GM19468 (cell line): ENCODE measurements around the gene LEPROT.
A peak's percentile ranks its signal among the peaks of the same experiment; 100 is the strongest.
"Not testable (repeated sequence)": the region's sequence is repeated elsewhere in the genome, so short reads cannot be mapped to it uniquely, and the experiment has no call there.

Experiments
- ATAC-seq: cut with Tn5 transposase; IDR thresholded peaks from one replicate; pipeline ENCODE4 v1.9.1; 2021; ENCODE audit warnings: mild to moderate bottlenecking, moderate library complexity, moderate number of reproducible peaks; ENCODE audit not compliant: unreplicated experiment; ENCODE audit errors: extremely low read depth

Gene LEPROT, protein sequence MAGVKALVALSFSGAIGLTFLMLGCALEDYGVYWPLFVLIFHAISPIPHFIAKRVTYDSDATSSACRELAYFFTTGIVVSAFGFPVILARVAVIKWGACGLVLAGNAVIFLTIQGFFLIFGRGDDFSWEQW

DNA sequence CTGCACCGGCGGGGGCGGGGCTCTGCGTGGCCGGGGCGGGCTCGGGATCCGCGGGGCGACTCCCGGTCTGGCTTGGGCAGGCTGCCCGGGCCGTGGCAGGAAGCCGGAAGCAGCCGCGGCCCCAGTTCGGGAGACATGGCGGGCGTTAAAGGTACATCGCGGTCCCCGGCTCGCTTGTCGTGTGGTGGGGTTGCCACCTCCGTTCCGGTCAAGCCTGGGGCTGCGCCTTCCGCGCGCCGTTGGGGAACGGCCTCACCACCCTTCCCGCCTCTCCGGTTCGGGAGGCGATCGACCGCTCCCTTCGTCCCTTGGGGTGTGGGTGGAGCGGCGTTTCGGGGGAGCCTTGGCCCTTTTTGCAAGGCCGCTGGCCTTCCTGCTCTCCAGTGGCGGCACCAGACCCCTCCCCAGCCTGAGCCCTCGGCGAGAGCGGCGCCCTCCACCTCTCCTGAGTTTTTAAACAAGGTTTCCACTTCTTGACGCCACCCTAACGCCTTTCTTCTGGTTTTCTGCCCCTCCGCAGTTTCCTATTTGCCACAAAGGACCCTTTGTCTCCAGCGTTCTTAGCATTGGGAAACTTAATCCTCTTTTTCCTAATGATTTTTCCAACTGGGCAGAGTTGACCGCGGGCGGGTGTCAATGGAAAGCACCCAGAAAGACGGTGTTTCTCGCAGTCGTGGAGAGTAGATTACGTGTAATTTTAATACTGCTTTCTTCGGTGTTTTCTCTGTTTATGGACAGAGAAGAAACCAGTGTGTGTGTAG is at the start of gene LEPROT, which contains the start of gene LEPR:
Gene LEPROT (plus strand): TSS at position 79 of the 761 bp plus-strand sequence. CDS start 57 bp downstream, at position 136.
Gene LEPR (plus strand): TSS at position 79 of the 761 bp plus-strand sequence. CDS start 144,898 bp downstream, outside the sequence.
- peak; percentile 0 for ATAC-seq

DNA sequence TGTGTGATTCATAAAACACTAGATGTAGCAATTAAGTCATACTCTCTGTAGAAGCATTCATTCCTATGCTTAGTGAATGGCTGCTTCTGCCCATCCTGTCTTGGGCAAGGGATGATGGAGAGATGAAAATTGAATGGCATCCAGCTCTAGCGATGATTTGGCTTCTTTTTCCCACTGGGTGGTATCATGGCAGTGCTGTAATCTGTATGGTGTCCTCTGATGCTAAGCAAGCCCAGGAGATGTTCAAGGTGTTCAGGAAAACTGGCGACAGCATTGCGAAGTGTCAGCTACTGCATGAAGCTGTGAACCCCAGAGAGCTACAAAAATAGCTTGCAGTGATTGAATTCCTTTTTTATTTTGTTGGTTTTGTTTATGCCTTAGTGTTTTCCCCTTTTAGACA is 48.9 kb upstream of the LEPROT start:
- no peak for ATAC-seq

DNA sequence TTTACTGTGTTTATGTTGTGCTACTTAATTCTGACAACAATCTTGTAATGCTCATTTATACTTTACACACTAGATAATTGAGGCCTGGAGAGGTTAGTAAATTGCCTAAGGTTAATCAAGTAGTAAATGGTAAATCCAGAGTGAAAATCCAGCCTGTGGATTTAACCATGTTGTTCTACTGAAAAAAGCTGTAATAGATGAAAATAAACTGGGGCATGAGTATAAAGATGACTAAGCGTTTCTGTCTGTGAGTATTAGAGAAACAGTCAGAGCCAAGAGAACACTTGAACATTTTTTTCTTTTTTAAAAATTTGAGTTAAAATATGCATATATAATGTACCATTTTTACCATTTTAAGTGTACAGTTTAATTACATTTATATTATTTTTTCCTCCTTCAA is 47.9 kb upstream of the LEPROT start:
- no peak for ATAC-seq

DNA sequence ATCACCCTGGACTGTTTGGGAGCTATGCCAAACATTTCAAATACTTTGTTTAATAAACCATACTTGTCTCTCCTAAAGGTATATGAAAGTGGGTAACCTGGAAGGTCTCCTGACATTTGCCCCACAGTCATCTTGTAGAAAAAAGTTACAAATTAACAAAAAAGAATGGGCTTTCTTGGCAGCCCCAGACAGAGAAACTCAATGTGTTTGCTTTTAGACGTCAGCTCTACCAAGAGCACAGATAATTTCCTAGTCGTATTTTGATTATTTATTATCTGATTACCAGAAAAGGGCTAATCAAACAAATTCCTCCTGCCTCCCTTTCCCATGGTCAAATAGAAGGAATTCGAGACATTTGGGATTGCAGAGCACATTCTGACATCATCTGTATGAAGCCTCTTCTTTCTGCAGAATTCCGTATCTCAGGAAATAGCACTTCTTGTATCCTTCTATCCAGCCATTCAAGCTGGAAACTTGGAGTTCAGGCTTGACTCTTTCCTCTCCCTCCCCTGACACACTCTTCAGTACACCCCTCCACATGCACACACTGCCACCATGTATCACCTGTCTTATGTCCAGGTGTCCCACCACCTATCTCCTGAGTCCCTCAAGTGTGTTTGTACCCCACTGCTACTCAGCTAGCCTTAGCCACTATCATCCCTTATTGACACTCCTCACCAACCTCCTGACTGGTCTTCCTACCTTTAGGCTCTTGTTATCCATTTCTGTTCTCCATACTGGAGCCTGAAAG is 42.8 kb upstream of the LEPROT start:
- ATAC-seq = no peak

DNA sequence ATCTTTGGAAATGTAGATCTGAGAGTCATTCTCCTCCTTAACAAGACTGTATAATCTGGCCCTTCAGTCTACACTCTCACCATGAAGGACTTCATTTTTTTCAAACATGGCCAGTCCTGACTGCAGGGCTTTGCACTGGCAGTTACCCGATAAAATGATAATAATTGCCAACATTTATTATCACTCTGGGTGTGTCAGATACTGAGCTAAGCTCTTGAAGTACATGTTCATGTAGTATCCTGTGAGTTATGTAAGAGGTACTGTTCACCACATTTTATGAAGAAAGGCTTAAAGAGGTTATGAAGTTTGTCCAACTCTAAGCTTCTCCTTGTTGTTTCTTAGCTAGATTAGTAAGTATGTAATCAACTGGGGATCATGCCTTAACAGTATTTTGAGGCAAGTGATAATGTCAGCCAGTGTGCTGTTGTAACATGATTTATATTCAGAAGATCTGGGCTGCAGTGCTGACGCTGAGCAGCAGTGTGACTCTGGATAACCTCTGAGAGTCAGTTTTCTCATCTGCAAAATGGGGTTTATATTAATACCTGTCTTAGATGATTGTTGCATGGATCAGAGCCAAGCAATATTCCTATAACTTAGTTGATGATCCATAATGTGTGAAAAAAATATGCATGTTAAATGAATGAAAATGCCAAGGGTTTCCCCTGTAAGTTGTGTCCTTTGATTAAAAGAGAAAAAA is 42.1 kb upstream of the LEPROT start:
- ATAC-seq = no peak

DNA sequence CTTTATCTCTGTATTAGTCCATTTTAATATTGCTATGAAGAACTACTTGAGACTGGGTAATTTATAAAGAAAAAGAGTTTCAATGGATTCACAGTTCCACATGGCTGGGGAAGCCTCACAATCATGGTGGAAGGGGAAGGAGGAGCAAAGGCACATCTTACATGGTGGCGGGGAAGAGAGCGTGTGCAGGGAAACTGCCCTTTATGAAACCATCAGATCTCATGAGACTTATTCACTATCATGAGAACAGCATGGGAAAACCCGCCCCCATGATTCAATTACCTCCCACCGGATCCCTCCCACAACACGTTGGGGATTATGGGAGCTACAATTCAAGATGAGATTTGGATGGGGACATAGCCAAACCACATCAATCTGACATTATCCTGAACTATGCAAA is 36.0 kb upstream of the LEPROT start:
- not testable (repeated sequence) for ATAC-seq

DNA sequence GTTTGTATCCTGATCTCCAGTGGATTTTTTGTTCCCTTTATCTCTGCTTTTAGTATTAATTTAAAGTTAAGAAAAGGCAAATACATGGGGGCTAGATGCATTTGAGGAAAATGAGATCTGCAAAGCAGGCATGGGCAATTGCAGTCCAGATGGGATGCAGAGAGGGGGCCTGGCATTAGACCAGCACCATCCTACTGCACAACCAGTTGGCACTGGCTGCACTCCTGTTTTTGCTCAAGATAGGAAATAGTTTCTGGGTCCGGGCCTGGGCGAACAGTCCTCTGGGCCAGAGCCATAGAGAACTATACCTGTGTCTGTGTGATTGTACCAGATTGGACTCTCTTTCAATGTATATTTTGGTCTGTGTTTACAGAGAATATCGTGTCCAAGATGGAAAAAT is 34.0 kb upstream of the LEPROT start:
- ATAC-seq = no peak

DNA sequence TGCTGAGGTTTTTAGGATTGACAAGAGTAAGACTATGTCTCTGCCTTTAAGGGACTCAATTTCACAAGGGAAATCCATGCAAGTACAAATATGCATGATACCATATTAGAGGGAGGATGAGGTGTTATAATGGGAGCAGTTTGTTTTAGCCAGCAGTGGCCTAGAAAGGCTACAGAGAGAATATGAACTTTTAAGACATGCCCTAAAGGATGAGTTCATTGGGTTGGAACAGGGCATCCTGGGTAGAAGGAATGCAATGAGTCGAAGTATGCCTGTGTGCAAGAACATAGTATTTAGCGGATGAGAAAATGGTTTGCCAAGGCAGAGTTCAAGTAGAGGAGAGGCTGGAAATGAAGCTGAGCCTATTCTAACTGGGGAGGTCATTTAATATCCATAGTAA is 32.6 kb upstream of the LEPROT start:
- ATAC-seq = no peak

DNA sequence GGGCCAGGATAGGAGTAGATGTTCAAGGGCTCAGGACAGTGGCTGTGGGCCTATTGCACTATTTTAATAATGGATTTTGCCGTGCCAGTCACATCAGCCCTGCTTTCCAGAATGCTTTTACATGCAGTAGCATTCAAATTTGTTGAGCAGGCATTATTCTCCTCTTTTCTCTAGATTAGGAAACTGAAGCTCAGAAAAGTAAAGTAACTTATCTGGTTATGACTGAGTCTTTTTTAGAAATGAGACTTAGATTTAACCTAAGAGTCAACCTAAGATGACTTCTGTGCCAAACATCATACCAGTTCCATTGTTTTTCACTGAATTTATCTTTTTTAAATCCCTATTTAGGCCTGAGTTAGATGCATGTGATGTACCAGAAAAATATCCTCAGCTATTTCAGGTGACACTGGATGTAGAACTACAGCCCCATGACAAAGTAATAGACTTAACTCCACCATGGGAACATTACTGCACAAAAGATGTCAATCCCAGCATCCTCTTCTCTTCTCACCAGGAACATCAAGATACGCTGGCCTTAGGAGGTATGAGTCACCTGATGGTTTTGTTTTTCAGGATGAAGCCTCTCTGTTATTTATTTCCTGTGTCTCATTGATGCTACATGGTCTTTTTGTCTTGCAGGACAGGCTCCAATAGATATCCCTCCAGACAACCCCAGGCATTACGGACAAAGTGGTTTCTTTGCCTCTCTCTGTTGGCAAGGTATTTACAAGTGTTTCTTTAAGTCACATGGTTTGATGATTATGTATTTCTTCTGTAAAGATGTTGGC is 31.4 kb upstream of the LEPROT start:
- ATAC-seq = no peak

DNA sequence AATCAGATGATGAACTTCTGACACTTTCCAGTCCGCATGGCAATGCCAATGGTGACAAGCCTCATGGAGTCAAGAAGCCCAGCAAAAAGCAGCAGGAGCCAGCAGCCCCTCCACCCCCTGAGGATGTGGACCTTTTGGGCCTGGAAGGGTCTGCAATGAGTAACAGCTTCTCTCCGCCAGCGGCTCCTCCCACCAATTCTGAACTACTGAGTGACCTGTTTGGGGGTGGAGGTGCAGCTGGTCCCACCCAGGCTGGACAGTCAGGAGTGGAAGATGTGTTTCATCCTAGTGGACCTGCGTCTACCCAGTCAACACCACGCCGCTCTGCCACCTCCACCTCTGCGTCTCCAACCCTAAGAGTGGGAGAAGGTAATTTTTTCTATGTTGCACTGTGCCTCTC is 28.0 kb upstream of the LEPROT start:
- no peak for ATAC-seq

DNA sequence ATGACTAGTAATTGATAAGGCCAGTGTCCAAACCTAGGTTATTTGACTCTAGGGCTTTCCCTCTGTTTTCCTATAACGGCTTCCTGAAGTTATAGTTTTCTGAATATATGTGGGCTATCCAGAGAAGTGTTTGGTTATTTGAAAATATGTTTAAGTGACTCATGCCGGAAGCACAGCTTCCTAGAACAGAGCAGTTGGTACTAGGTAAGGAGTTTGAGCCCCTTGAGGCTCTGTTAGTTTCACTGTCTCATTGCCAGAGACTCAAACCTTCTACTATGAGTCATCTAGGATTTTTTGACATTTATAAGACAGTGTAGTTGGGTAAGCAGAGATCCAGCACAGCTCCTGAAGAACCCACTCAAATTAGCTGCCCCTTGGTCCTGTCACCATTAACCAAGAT is 27.1 kb upstream of the LEPROT start:
- peak; percentile 52 for ATAC-seq

DNA sequence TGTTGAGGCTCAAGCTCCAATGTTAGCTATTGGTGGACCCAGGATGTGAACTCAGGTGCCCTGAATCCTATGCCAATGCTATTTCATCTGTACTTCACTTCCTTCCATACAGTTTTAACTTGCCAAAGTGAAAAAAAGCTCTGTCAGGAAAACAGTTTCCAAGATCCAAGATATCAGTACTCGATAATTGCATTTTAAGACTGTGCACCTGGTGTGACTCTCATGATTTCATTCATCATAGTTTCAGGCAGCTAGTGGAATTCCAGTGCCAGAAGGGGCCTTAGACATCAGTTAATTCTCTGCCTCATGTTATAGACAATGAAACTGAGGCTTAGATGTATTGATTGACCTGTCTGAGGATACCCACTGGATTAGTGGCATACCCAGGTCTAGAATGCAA is 26.5 kb upstream of the LEPROT start:
- ATAC-seq = no peak

DNA sequence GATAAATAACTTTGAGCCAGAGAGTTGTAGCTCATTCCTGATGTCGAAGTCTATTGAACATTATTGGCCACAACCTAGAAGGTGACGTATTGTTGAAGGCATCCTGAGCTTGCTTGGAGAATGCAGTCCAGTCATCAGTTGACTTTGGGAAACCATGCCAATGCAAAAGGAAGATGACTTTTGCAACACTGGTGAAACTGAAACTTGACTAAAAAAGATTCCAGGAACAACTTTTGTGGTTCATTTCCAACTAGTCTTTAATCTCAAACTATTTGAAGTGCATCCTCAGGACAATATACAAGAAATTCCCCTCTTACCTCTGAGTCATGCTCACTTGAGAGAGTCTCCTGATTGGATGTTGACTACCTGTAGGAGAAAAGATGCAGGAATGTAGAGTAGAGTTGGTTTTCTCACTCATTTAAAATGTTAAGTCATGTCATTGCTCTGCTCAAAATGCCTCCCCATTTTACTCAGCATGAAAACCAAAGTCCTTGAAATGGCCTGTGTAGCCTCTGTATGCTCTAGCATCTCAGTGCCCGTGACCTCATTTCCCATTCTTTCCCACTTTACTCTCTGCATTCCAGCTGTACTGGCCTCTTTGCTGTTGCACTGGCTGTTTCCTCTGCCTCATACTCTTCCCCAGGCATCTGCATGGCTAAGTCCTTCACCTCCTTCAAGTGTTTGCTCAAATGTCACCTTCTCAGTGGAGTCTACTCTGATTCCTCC is 24.4 kb upstream of the LEPROT start:
- no peak for ATAC-seq

DNA sequence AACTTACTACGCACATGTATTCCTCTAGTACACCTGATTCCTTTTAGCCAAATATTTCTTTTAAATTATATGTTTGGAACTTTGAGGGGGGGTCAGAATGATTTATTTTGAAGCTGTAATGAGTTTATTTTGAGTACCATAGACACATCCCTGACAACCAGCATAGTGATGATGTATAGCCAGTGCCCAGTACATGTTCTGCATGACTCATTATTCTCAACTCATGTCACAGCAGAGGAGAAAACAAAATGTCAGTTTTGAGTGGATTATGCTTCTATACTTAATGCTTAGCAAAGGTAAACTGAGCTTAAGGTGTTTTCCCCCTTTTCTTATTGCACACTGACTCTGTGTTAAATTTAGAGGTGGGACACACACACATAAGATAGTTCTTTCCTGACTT is 22.4 kb upstream of the LEPROT start:
- ATAC-seq = no peak

DNA sequence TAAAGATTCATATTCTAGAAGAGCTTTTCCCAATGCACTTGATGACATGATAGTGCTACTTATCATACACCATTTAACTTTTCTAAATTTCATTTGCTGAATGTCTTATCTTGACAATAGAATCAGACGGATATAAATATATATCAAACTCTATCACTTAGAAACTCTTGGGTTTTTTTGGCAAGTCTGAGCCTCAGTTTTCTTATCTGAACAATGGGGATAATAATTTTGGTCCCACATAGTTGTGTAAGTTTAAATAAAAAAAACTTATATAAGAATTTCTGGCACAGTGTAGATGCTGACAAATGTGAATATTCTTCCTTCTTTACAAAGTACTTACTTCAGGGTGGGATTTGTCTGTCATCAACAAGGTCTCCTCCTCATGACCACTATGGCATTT is 21.5 kb upstream of the LEPROT start:
- ATAC-seq = no peak

DNA sequence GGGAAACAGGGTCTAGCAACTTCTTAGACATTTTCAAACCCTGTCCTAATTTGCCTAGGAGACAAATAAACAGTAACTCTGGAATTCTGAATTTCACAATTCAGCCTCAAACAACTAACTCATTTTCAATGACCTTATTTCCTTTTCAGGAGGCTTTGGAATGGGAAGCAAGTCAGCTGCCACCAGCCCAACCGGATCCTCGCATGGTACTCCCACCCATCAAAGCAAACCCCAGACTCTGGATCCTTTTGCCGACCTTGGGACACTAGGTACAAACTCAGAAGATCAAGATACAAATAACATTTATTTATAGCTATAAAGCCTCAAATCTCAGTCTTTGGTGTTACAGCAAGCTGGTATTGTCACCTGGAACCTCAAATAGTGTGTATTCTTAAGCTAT is 18.9 kb upstream of the LEPROT start:
- no peak for ATAC-seq

DNA sequence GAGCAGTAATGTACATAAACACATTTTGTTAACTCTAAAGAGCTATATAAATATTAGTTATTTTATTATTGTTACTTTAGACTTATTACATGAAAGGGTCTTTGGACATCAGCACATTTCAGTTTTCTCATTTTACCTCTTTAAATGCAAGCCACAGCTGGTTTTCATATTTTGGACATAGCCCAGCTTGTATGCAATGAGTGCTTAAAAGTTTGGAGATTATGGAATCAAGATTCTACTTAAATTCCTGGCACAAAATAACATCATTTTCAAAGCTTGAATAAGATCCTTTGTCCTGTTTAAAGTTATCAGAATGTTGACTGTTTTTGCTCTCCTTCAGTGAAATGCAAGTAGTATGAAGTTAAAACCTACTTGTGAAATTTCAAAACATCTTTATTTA is 15.5 kb upstream of the LEPROT start:
- no peak for ATAC-seq

DNA sequence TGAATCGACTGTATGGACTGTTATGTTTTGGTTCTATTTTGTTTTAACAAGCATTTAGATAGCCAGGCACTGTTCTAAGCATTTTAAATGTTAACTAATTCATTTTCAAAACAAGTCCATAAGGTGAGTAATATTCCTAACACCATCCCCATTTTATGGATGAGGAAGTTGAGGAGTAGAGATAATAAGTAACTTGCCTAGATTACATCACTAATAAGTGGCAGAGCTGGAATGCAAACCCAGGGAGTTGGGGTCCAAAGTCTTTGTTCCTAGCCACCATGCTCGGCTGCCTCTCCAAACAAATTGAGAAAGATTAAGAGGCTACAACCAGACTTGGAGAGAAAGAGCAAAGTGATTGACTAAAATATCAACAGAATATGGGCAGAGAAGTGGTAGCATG is 12.6 kb upstream of the LEPROT start:
- no peak for ATAC-seq

DNA sequence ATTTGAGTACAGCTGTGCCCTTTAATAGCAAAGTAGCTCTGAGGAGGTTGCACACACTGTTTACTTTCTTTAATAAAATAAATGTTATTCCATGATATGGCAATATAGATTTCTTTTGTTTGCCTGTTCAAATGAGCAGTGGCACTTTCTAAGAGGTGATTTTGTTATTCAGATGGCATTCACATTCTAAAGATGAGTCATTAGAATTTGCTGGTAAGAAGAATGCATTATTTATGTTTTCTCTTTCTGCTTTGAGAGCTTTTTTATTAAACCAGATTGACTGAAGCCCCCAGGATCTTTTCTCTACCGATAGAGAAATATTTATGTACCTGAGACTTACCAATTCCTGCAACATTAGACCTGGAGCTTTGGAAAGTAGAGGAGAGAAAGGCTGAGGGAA is 11.2 kb upstream of the LEPROT start:
- no peak for ATAC-seq
